ENCODE results near the gene MAS1. TPM values are rescaled to one million over a fixed set of nuclear protein-coding genes. Genes with fewer than 3 reads are reported as not detected.
"Not testable (repeated sequence)": the region's sequence is repeated elsewhere in the genome, so short reads cannot be mapped to it uniquely, and the experiment has no call there.

Gene MAS1
- total and polyA plus RNA-seq, 8 donors, result under 0.01 to 0.18 TPM; not detected in 6

DNA sequence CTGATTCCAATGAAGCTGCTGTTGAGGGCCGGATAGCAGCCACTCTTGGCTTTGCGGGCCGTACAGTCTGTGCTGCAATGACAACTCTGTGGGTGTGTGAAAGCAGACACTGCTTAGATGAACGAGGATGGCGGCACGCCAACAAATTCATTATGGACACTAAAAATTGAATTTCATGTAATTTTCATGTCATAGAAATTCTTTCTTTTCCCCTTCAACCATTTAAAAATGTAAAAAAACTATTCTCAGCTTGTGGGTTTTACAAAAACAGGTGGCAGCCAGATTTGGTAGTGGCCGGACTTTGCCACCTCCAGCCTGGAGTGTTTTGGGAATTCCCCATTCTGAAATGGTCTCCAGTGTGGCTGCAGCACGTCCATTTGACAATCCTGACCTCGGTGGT, 26.0 kb downstream of the MAS1 start:
- no peaks in the 10 kb centered on the region for H3K36me3 ChIP-seq
- intact Hi-C loops (cut with DNase I; ENCODE audit: low total_unique reads), result no loop called here

DNA sequence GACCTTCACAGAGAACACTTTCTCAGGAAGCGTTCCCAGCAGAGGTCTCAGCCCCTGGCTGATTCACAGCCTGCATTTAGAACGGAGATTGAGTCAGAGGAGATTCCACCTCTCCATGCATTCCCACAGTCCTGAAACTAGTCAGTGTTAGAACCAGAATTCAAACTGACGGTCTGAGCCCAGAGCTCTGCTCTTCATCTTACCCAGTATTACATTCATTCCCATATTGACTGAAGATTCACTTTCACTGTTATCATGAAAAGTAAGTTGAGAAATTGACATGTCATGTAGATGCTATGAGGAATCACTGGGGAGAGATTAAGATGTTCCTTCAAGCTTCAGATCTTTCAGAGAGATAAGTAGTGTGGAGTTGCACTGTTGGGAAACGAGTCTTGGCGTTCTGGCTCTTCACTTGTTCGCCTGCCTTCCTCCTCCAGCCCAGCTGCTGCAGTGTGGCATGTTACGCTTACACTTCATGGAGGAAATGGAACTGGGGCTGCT, 28.3 kb downstream of the MAS1 start:
- Histone ChIP-seq H3K9me3 (peaks cover 0 to 4% (median 0%) of the 10 kb centered on the region in 4 donors), H3K27me3 (no peaks in the 10 kb centered on the region), H3K4me1 (peaks cover 0 to 13% (median 2%) of the 10 kb centered on the region in 4 donors), H3K27ac (no peak overlapping the region), H3K4me3 (no peak overlapping the region), H3K36me3 (no peaks in the 10 kb centered on the region)
- 88 to 93% (median 90%) methylated on average over 7 of the region's 7 CpGs for WGBS, 5 donors
- TF ChIP-seq EP300 (IDR thresholded peaks at IDR 0.05), result no peak
- TF ChIP-seq, protein P1, sequence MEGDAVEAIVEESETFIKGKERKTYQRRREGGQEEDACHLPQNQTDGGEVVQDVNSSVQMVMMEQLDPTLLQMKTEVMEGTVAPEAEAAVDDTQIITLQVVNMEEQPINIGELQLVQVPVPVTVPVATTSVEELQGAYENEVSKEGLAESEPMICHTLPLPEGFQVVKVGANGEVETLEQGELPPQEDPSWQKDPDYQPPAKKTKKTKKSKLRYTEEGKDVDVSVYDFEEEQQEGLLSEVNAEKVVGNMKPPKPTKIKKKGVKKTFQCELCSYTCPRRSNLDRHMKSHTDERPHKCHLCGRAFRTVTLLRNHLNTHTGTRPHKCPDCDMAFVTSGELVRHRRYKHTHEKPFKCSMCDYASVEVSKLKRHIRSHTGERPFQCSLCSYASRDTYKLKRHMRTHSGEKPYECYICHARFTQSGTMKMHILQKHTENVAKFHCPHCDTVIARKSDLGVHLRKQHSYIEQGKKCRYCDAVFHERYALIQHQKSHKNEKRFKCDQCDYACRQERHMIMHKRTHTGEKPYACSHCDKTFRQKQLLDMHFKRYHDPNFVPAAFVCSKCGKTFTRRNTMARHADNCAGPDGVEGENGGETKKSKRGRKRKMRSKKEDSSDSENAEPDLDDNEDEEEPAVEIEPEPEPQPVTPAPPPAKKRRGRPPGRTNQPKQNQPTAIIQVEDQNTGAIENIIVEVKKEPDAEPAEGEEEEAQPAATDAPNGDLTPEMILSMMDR (IDR thresholded peaks at IDR 0.05), result no peak
- TF ChIP-seq POLR2AphosphoS5 (IDR thresholded peaks at IDR 0.05), result no peak
- TF ChIP-seq POLR2A (IDR thresholded peaks at IDR 0.05), result no peak
- no peak for DNase-seq
- intact Hi-C loops (cut with DNase I; ENCODE audit: low total_unique reads), result no loop called here

More for the DNA sequence above, 26.0 kb downstream of the MAS1 start:
- DNase-seq, result no peak
- Histone ChIP-seq H3K27me3 (peaks cover 0 to 7% (median 0%) of the 10 kb centered on the region in 3 donors), H3K4me1 (peaks cover 0 to 13% (median 2%) of the 10 kb centered on the region in 4 donors), H3K27ac (no peak overlapping the region), H3K4me3 (no peak overlapping the region), H3K9me3 (peaks cover 0 to under 1% (median 0%) of the 10 kb centered on the region in 4 donors)
- TF ChIP-seq EP300 (IDR thresholded peaks at IDR 0.05) (no peak), POLR2A (IDR thresholded peaks at IDR 0.05) (no peak), POLR2AphosphoS5 (IDR thresholded peaks at IDR 0.05) (no peak)
- TF ChIP-seq, protein P1 (IDR thresholded peaks at IDR 0.05), result no peak
- 66 to 79% (median 77%) methylated on average over 9 of the region's 9 CpGs for WGBS, 5 donors

DNA sequence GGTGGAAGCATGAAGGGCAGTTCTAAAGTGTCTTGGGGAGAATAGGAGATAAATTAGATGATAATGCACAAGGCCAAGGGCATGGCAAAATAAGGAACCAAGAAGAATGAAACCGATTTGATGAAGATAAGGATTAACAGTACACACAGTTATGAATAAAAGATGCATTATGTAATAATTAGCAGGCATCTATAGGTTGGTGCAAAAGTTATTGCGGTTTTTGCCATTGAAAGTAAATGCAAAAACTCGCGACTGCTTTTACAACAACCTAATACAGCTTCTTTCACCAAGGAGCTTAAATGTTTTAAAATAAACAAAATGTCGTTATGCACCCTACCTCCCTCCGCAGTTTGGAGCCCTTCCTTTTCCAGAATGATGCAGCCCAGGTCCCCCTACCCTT, 29.0 kb downstream of the MAS1 start:
- Histone ChIP-seq H3K36me3 (no peaks in the 10 kb centered on the region), H3K4me1 (peaks cover 0 to 13% (median 2%) of the 10 kb centered on the region in 4 donors), H3K9me3 (peaks cover 0 to 4% (median 0%) of the 10 kb centered on the region in 4 donors), H3K27ac (no peak overlapping the region), H3K4me3 (no peak overlapping the region), H3K27me3 (no peaks in the 10 kb centered on the region)
- WGBS, 5 donors, result 81 to 86% (median 84%) methylated on average over 6 of the region's 6 CpGs
- TF ChIP-seq, protein P1 (IDR thresholded peaks at IDR 0.05), result no peak
- TF ChIP-seq POLR2AphosphoS5 (IDR thresholded peaks at IDR 0.05) (no peak), EP300 (IDR thresholded peaks at IDR 0.05) (no peak), POLR2A (IDR thresholded peaks at IDR 0.05) (no peak)
- intact Hi-C loops (cut with DNase I; ENCODE audit: low total_unique reads), result no loop called here
- DNase-seq, result no peak

DNA sequence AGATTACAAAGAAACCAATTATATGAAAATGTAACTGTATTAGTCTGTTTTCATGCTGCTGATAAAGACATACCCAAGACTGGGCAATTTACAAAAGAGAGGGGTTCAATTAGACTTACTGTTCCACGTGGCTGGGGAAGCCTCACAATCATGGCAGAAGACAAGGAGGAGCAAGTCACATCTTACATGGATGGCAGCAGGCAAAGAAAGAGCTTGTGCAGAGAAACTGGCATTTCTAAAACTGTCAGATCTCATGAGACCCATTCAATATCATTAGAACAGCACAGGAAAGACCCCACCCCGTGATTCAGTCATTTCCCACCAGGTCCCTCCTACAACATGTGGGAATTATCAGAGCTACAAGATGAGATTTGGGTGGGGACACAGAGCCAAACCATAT, 33.4 kb downstream of the MAS1 start:
- intact Hi-C loops (cut with DNase I; ENCODE audit: low total_unique reads); H3K27me3 ChIP-seq; H3K4me1 ChIP-seq; DNase-seq; H3K4me3 ChIP-seq; H3K27ac ChIP-seq; H3K36me3 ChIP-seq; H3K9me3 ChIP-seq: not testable (repeated sequence)
- 64 to 72% (median 70%) methylated on average over 2 of the region's 2 CpGs for WGBS, 5 donors

DNA sequence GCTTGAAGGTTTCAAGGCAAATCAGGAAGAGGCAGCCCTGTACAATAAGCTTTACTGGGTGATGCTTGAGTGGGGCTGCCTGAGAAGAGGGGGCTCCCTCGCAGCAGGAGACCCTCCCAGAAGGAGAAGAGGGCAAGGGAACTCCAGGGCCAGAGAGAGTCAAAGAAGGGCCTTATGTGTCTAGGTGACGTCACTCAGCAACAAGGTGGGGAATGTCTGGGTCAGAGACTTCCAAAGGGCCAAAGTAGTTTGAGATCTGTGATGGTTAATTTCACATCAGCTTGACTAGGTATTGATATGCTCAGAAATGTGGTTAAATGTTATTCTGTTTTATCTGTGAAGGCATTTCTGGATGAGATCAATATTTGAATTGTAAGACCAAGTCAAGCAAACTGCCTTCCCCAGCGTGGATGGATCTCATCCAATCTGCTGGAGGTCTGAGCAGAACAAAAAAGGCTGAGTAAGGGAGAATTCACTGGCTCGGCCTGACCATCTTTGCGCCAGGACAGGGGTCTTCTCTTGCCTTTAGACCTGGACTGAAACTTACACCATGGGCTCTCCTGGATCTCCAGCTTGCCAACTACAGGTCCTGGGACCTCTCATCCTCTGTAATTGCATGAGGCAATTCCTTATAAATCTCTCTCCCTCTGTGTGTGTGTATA, 35.9 kb downstream of the MAS1 start:
- intact Hi-C loops (cut with DNase I; ENCODE audit: low total_unique reads), result no loop called here
- 65 to 73% (median 70%) methylated on average over 5 of the region's 5 CpGs for WGBS, 5 donors
- Histone ChIP-seq H3K27me3 (no peaks in the 10 kb centered on the region), H3K9me3 (peaks cover 0 to 4% (median 0%) of the 10 kb centered on the region in 4 donors), H3K36me3 (no peaks in the 10 kb centered on the region), H3K27ac (no peak overlapping the region), H3K4me3 (no peak overlapping the region), H3K4me1 (peaks cover 0 to 15% (median 4%) of the 10 kb centered on the region in 4 donors)
- TF ChIP-seq EP300 (IDR thresholded peaks at IDR 0.05), result no peak
- no peak for TF ChIP-seq POLR2AphosphoS5 (IDR thresholded peaks at IDR 0.05)
- TF ChIP-seq POLR2A (IDR thresholded peaks at IDR 0.05), result no peak
- TF ChIP-seq, protein P1 (IDR thresholded peaks at IDR 0.05), result no peak
- DNase-seq, result no peak
